Brain microvascular endothelial cell (primary cell): ENCODE measurements around the gene CDC42BPA.

ENCODE experiments used
- DNase-seq: peaks from one replicate; pipeline ENCODE4 v3.0.0-alpha.2; 2020
- H3K27ac ChIP-seq: fragments of 250-450 bp; sonication (Bioruptor Pico); 2 replicates; pipeline ENCODE4 v1.5.1; 2020; ENCODE audit warnings: mild to moderate bottlenecking, moderate library complexity
- H3K27me3 ChIP-seq: fragments of 250-450 bp; sonication (Bioruptor Pico); replicated peaks from 2 replicates; pipeline ENCODE4 v1.5.1; 2020; ENCODE audit warnings: mild to moderate bottlenecking
- H3K36me3 ChIP-seq: fragments of 250-450 bp; sonication (Bioruptor Pico); replicated peaks from 2 replicates; pipeline ENCODE4 v1.5.1; 2020; ENCODE audit warnings: mild to moderate bottlenecking
- H3K4me3 ChIP-seq: 2 replicates; pipeline ENCODE4 v1.5.1; 2011; ENCODE audit warnings: low read depth, mild to moderate bottlenecking, control low read depth, low read length, moderate library complexity
- CTCF ChIP-seq: IDR thresholded peaks from 2 replicates; pipeline ENCODE4 v1.5.1; 2011; ENCODE audit warnings: low read depth, mild to moderate bottlenecking, moderate library complexity, low read length, control low read depth, inconsistent platforms; ENCODE audit errors: missing control alignments
- in situ Hi-C: cut with HindIII; loops from 2 replicates; pipeline ENCODE4 v1.10.0; 2017; ENCODE audit warnings: low sequenced_read_pairs, low pct_ligation_motif_present

Gene CDC42BPA

GRCh38 chr1:227167276-227168101 is 150.8 kb downstream of the CDC42BPA start:
- no peak for DNase-seq
- in situ Hi-C loops: no loop called here
- Histone ChIP-seq H3K36me3 (no peaks in the 10 kb centered on the region), H3K27ac (no peak overlapping the region), H3K27me3 (no peaks in the 10 kb centered on the region), H3K4me3 (no peak overlapping the region)
- TF ChIP-seq CTCF: no peak

GRCh38 chr1:227166559-227166958 is 151.7 kb downstream of the CDC42BPA start:
- H3K4me3 ChIP-seq: no peak overlapping the region
- H3K27me3 ChIP-seq: no peaks in the 10 kb centered on the region
- in situ Hi-C loops: no loop called here
- no peaks in the 10 kb centered on the region for H3K36me3 ChIP-seq
- no peak for TF ChIP-seq CTCF
- no peak for DNase-seq
- H3K27ac ChIP-seq: no peak overlapping the region

- Histone ChIP-seq H3K27me3 (no peaks in the 10 kb centered on the region), H3K4me3 (no peak overlapping the region), H3K27ac (no peak overlapping the region), H3K36me3 (no peaks in the 10 kb centered on the region)
- in situ Hi-C loops: no loop called here
- no peak for DNase-seq
- no peak for TF ChIP-seq CTCF
These were observed 156.8 kb downstream of the CDC42BPA start for GRCh38 chr1:227161470-227161869.

- TF ChIP-seq CTCF: no peak
- Histone ChIP-seq H3K36me3 (no peaks in the 10 kb centered on the region), H3K27me3 (no peaks in the 10 kb centered on the region), H3K27ac (no peak overlapping the region), H3K4me3 (no peak overlapping the region)
- no peak for DNase-seq
- in situ Hi-C loops: no loop called here
These were observed 161.8 kb downstream of the CDC42BPA start for GRCh38 chr1:227156520-227156919.

- Histone ChIP-seq H3K27me3 (no peaks in the 10 kb centered on the region), H3K4me3 (no peak overlapping the region), H3K36me3 (no peaks in the 10 kb centered on the region), H3K27ac (no peak overlapping the region)
- in situ Hi-C loops: no loop called here
- no peak for TF ChIP-seq CTCF
- no peak for DNase-seq
These were observed 162.6 kb downstream of the CDC42BPA start for GRCh38 chr1:227155688-227156087.

- Histone ChIP-seq H3K36me3 (no peaks in the 10 kb centered on the region), H3K27ac (no peak overlapping the region), H3K27me3 (no peaks in the 10 kb centered on the region), H3K4me3 (no peak overlapping the region)
- TF ChIP-seq CTCF: no peak
- in situ Hi-C loops: no loop called here
- DNase-seq: no peak
These were observed 163.3 kb downstream of the CDC42BPA start for GRCh38 chr1:227155004-227155403.
